ENCODE results near the gene ATP5F1B.

Gene ATP5F1B

GRCh38 chr12:56682323-56682722 lies 36.5 kb upstream of the ATP5F1B start:
- no peaks in the 10 kb centered on the region for H3K27me3 ChIP-seq (ENCODE audit: insufficient read depth, poor library complexity, severe bottlenecking)
- no peak for DNase-seq (ENCODE audit: low read depth in 1 of 2, low spot score in 1 of 2)
- peak overlapping the region; percentile 84; the same call in 1 of the 2 replicates for H3K4me3 ChIP-seq (replicated peaks; ENCODE audit: insufficient read depth, low read length)
- H3K27ac ChIP-seq (replicated peaks) = no peak overlapping the region; the same call in 1 of the 2 replicates
- TF ChIP-seq GABPA (IDR thresholded peaks at IDR 0.05; ENCODE audit: low read depth) (no peak), REST (IDR thresholded peaks at IDR 0.05; ENCODE audit: insufficient replicate concordance, low read depth) (no peak), SPI1 (IDR thresholded peaks at IDR 0.05; ENCODE audit: borderline replicate concordance, low read depth) (no peak)

- H3K27me3 ChIP-seq (ENCODE audit: insufficient read depth, poor library complexity, severe bottlenecking) = no peaks in the 10 kb centered on the region
- no peak overlapping the region for H3K4me3 ChIP-seq (replicated peaks; ENCODE audit: insufficient read depth, low read length)
- TF ChIP-seq GABPA (IDR thresholded peaks at IDR 0.05; ENCODE audit: low read depth) (no peak), POLR2AphosphoS5 (IDR thresholded peaks at IDR 0.05; ENCODE audit: low read depth) (no peak; the same call in 1 of the 2 replicates), REST (IDR thresholded peaks at IDR 0.05; ENCODE audit: insufficient replicate concordance, low read depth) (no peak), SPI1 (IDR thresholded peaks at IDR 0.05; ENCODE audit: borderline replicate concordance, low read depth) (no peak)
- TF ChIP-seq, protein P1, sequence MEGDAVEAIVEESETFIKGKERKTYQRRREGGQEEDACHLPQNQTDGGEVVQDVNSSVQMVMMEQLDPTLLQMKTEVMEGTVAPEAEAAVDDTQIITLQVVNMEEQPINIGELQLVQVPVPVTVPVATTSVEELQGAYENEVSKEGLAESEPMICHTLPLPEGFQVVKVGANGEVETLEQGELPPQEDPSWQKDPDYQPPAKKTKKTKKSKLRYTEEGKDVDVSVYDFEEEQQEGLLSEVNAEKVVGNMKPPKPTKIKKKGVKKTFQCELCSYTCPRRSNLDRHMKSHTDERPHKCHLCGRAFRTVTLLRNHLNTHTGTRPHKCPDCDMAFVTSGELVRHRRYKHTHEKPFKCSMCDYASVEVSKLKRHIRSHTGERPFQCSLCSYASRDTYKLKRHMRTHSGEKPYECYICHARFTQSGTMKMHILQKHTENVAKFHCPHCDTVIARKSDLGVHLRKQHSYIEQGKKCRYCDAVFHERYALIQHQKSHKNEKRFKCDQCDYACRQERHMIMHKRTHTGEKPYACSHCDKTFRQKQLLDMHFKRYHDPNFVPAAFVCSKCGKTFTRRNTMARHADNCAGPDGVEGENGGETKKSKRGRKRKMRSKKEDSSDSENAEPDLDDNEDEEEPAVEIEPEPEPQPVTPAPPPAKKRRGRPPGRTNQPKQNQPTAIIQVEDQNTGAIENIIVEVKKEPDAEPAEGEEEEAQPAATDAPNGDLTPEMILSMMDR (IDR thresholded peaks at IDR 0.05; ENCODE audit: insufficient read depth, low read length) = no peak
- H3K27ac ChIP-seq (replicated peaks) = no peak overlapping the region
- DNase-seq (ENCODE audit: low read depth in 1 of 2, low spot score in 1 of 2) = no peak
Measured at GRCh38 chr12:56679883-56680575, 34.2 kb upstream of the ATP5F1B start.

DNA sequence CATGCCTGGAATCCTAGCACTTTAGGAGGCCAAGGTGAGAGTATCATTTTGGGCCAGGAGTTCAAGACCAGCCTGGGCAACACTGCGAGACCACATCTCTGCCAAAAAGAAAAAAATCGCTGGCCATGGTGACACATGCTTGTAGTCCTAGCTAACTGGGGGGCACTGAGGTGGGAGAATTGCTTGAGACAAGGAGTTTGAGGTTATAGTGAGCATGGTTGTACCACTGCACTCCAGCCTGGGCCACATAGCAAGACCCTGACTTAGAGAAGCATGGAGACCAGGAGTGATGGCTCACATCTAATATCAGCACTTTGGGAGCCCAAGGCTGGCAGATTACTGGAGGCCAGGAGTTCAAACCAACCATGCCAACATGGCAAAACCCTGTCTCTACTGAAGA lies 33.1 kb upstream of the ATP5F1B start:
- TF ChIP-seq REST (IDR thresholded peaks at IDR 0.05; ENCODE audit: insufficient replicate concordance, low read depth) (no peak), SPI1 (IDR thresholded peaks at IDR 0.05; ENCODE audit: borderline replicate concordance, low read depth) (no peak), POLR2AphosphoS5 (IDR thresholded peaks at IDR 0.05; ENCODE audit: low read depth) (no peak), GABPA (IDR thresholded peaks at IDR 0.05; ENCODE audit: low read depth) (no peak)
- TF ChIP-seq, protein P1 (IDR thresholded peaks at IDR 0.05; ENCODE audit: insufficient read depth, low read length) = no peak
- Histone ChIP-seq H3K27me3 (ENCODE audit: insufficient read depth, poor library complexity, severe bottlenecking) (no peaks in the 10 kb centered on the region), H3K4me3 (replicated peaks; ENCODE audit: insufficient read depth, low read length) (no peak overlapping the region), H3K27ac (replicated peaks) (no peak overlapping the region)
- DNase-seq (ENCODE audit: low read depth in 1 of 2, low spot score in 1 of 2) = no peak

All from HL-60 (cell line).